Liver (tissue), 9 donors: ENCODE measurements around the gene CPSF3. TPM values are rescaled to one million over a fixed set of nuclear protein-coding genes. Genes with fewer than 3 reads are reported as not detected.

Source experiments
- DNase-seq: peaks from one replicate; pipeline ENCODE4 v3.0.0-alpha.2; 2017; ENCODE audit warnings: low spot score
- H3K27ac ChIP-seq, 2 donors: one replicate each; pipeline ENCODE4 v1.7.0; 2013; ENCODE audit warnings: inconsistent platforms in 2 of 2, low read length in 2 of 2, control low read depth in 1 of 2, low read depth in 1 of 2, mild to moderate bottlenecking in 1 of 2
- H3K27me3 ChIP-seq, 4 donors: one replicate each; pipeline versions ENCODE4 v1.6.1 to v1.7.0; 2013; ENCODE audit warnings: low read length in 3 of 4, inconsistent platforms in 1 of 4, mild to moderate bottlenecking in 1 of 4, moderate library complexity in 1 of 4; ENCODE audit not compliant: control insufficient read depth in 4 of 4, insufficient read depth in 4 of 4
- H3K36me3 ChIP-seq, 4 donors: one replicate each; pipeline versions ENCODE4 v1.6.1 to v1.7.0; 2013; ENCODE audit warnings: low read length in 3 of 4, mild to moderate bottlenecking in 3 of 4, low read depth in 1 of 4, moderate library complexity in 1 of 4; ENCODE audit not compliant: control insufficient read depth in 4 of 4, insufficient read depth in 3 of 4
- H3K4me1 ChIP-seq, 4 donors: one replicate each; pipeline versions ENCODE4 v1.6.1 to v1.7.0; 2013; ENCODE audit warnings: low read length in 3 of 4, mild to moderate bottlenecking in 3 of 4, moderate library complexity in 1 of 4; ENCODE audit not compliant: control insufficient read depth in 4 of 4, insufficient read depth in 4 of 4
- H3K4me3 ChIP-seq, 3 donors: one replicate each; pipeline versions ENCODE4 v1.6.1 to v1.7.0; 2013; ENCODE audit warnings: low read length in 3 of 3, control low read depth in 1 of 3, low read depth in 1 of 3, mild to moderate bottlenecking in 1 of 3
- H3K9ac ChIP-seq, 2 donors: one replicate each; pipeline ENCODE4 v1.7.0; 2013; ENCODE audit warnings: low read length in 2 of 2, mild to moderate bottlenecking in 2 of 2, moderate library complexity in 2 of 2, control low read depth in 1 of 2, low read depth in 1 of 2
- H3K9me3 ChIP-seq, 4 donors: one replicate each; pipeline versions ENCODE4 v1.6.1 to v1.7.0; 2013; ENCODE audit warnings: low read length in 3 of 4; ENCODE audit not compliant: control insufficient read depth in 4 of 4
- CTCF ChIP-seq: fragments of 150-350 bp; IDR thresholded peaks from 2 replicates; pipeline ENCODE4 v1.5.1; 2017; ENCODE audit warnings: improper control_type of control experiment, low read depth, low read length; ENCODE audit not compliant: missing input control
- EGR1 ChIP-seq, 2 donors: IDR thresholded peaks; 2 replicates each; pipeline ENCODE4 v1.6.1; 2016 to 2018; ENCODE audit warnings: antibody characterized with exemption in 2 of 2, low read depth in 2 of 2
- FOXA1 ChIP-seq: IDR thresholded peaks from 2 replicates; pipeline ENCODE4 v1.6.1; 2016; ENCODE audit warnings: antibody characterized with exemption
- FOXA2 ChIP-seq: IDR thresholded peaks from 2 replicates; pipeline ENCODE4 v1.6.1; 2016; ENCODE audit warnings: antibody characterized with exemption
- GABPA ChIP-seq, 2 donors: IDR thresholded peaks in 1 of 2; conservative IDR thresholded peaks in 1 of 2; 2 replicates each; pipeline ENCODE4 v1.6.1; 2016; ENCODE audit warnings: antibody characterized with exemption in 2 of 2, mild to moderate bottlenecking in 1 of 2, moderate library complexity in 1 of 2
- HNF4A ChIP-seq, 2 donors: conservative IDR thresholded peaks; 2 replicates each; pipeline ENCODE4 v1.6.1; 2016; ENCODE audit warnings: antibody characterized with exemption in 2 of 2, mild to moderate bottlenecking in 2 of 2
- HNF4G ChIP-seq: IDR thresholded peaks from 2 replicates; pipeline ENCODE4 v1.6.1; 2016; ENCODE audit warnings: antibody characterized with exemption
- JUND ChIP-seq, 2 donors: IDR thresholded peaks; 2 replicates each; pipeline ENCODE4 v1.6.1; 2016; ENCODE audit warnings: antibody characterized with exemption in 2 of 2
- NR2F2 ChIP-seq: IDR thresholded peaks from 2 replicates; pipeline ENCODE4 v1.6.1; 2016; ENCODE audit warnings: antibody characterized with exemption
- RAD21 ChIP-seq, 2 donors: IDR thresholded peaks; 2 replicates each; pipeline ENCODE4 v1.6.1; 2016; ENCODE audit warnings: antibody characterized with exemption in 2 of 2, mild to moderate bottlenecking in 2 of 2
- RXRA ChIP-seq, 2 donors: IDR thresholded peaks; 2 replicates each; pipeline ENCODE4 v1.6.1; 2017 to 2018; ENCODE audit warnings: antibody characterized with exemption in 2 of 2, mild to moderate bottlenecking in 1 of 2
- SP1 ChIP-seq: IDR thresholded peaks from 2 replicates; pipeline ENCODE4 v1.6.1; 2018; ENCODE audit warnings: antibody characterized with exemption, mild to moderate bottlenecking
- TAF1 ChIP-seq: conservative IDR thresholded peaks from 2 replicates; pipeline ENCODE4 v1.6.1; 2016; ENCODE audit warnings: antibody characterized with exemption, mild to moderate bottlenecking
- YY1 ChIP-seq: IDR thresholded peaks from 2 replicates; pipeline ENCODE4 v1.6.1; 2016; ENCODE audit warnings: antibody characterized with exemption, mild to moderate bottlenecking
- WGBS: extraction: QIAGEN DNeasy Blood & Tissue Kit; methylation state at CpG from one replicate; pipeline ENCODE4 v1.1.7; 2013; 5-methylcytosine and 5-hydroxymethylcytosine counted together
- polyA plus RNA-seq, 2 donors: library from polyadenylated mRNA; stranded (reverse) in 1 of 2; unstranded in 1 of 2; fragments of 200-250 nt in 1 of 2; fragments of >200 nt in 1 of 2; fragmentation: Nextera tagmentation in 1 of 2; extraction: Ambion mirVana in 1 of 2; gene quantifications; one replicate each; pipeline versions ENCODE4 v1.2.1 to v1.2.3, GENCODE V29; 2013 to 2015
- total RNA-seq, 2 donors: library from RNA; depleted of rRNA; stranded (reverse); fragments of >200 nt; gene quantifications; one replicate each; pipeline ENCODE4 v1.2.3, GENCODE V29; 2014
- TF ChIP-seq, protein P1 (sequence below): IDR thresholded peaks from 2 replicates; pipeline ENCODE4 v1.6.1; 2016; ENCODE audit warnings: antibody characterized with exemption, mild to moderate bottlenecking
- TF ChIP-seq, protein P2 (sequence below): IDR thresholded peaks from 2 replicates; pipeline ENCODE4 v1.6.1; 2016; ENCODE audit warnings: antibody characterized with exemption
- TF ChIP-seq, protein P3 (sequence below): IDR thresholded peaks from 2 replicates; pipeline ENCODE4 v1.6.1; 2016; ENCODE audit warnings: antibody characterized with exemption
- TF ChIP-seq, protein P4 (sequence below): IDR thresholded peaks from 2 replicates; pipeline ENCODE4 v1.6.1; 2016; ENCODE audit warnings: antibody characterized with exemption
- donor health status: healthy.
- donor health status: healthy.
- donor health status: healthy.
- donor health status: healthy.
- donor health status: healthy.

The CPSF3 gene
- total and polyA plus RNA-seq, 4 donors, result 8.7 to 32.2 (median 16.9) TPM

DNA sequence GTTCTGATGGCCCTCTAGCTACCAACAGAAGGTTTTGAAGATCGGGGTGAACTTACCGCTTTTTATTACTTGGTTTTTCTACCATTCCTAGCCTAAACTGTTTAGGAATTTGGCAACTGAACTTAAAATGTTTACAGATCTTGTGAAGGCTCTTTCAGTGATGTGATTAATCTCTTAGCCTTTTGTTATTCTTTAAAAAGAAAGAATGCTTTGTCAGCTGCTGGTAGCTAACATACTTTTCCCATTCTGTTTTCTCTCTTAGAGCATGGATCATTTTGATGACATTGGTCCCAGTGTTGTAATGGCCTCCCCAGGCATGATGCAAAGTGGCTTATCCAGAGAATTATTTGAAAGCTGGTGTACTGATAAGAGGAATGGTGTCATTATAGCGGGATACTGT lies 18.1 kb downstream of the CPSF3 start:
- H3K4me3 ChIP-seq, result no peak overlapping the region
- TF ChIP-seq HNF4G (no peak), NR2F2 (no peak), CTCF (no peak), FOXA1 (no peak), GABPA (IDR thresholded peaks at IDR 0.05 in 1 of 2, conservative IDR thresholded peaks at IDR 0.05 in 1 of 2) (no peak), HNF4A (conservative IDR thresholded peaks at IDR 0.05) (no peak), YY1 (no peak), EGR1 (IDR thresholded peaks at IDR 0.05; ENCODE audit: low read depth in 2 of 2) (no peak), RXRA (IDR thresholded peaks at IDR 0.05) (no peak), SP1 (no peak), TAF1 (no peak), JUND (IDR thresholded peaks at IDR 0.05) (no peak), RAD21 (IDR thresholded peaks at IDR 0.05) (no peak), FOXA2 (no peak)
- TF ChIP-seq, protein P1, sequence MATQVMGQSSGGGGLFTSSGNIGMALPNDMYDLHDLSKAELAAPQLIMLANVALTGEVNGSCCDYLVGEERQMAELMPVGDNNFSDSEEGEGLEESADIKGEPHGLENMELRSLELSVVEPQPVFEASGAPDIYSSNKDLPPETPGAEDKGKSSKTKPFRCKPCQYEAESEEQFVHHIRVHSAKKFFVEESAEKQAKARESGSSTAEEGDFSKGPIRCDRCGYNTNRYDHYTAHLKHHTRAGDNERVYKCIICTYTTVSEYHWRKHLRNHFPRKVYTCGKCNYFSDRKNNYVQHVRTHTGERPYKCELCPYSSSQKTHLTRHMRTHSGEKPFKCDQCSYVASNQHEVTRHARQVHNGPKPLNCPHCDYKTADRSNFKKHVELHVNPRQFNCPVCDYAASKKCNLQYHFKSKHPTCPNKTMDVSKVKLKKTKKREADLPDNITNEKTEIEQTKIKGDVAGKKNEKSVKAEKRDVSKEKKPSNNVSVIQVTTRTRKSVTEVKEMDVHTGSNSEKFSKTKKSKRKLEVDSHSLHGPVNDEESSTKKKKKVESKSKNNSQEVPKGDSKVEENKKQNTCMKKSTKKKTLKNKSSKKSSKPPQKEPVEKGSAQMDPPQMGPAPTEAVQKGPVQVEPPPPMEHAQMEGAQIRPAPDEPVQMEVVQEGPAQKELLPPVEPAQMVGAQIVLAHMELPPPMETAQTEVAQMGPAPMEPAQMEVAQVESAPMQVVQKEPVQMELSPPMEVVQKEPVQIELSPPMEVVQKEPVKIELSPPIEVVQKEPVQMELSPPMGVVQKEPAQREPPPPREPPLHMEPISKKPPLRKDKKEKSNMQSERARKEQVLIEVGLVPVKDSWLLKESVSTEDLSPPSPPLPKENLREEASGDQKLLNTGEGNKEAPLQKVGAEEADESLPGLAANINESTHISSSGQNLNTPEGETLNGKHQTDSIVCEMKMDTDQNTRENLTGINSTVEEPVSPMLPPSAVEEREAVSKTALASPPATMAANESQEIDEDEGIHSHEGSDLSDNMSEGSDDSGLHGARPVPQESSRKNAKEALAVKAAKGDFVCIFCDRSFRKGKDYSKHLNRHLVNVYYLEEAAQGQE, result no peak
- TF ChIP-seq, protein P2, sequence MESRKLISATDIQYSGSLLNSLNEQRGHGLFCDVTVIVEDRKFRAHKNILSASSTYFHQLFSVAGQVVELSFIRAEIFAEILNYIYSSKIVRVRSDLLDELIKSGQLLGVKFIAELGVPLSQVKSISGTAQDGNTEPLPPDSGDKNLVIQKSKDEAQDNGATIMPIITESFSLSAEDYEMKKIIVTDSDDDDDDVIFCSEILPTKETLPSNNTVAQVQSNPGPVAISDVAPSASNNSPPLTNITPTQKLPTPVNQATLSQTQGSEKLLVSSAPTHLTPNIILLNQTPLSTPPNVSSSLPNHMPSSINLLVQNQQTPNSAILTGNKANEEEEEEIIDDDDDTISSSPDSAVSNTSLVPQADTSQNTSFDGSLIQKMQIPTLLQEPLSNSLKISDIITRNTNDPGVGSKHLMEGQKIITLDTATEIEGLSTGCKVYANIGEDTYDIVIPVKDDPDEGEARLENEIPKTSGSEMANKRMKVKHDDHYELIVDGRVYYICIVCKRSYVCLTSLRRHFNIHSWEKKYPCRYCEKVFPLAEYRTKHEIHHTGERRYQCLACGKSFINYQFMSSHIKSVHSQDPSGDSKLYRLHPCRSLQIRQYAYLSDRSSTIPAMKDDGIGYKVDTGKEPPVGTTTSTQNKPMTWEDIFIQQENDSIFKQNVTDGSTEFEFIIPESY, result no peak
- TF ChIP-seq, protein P3, sequence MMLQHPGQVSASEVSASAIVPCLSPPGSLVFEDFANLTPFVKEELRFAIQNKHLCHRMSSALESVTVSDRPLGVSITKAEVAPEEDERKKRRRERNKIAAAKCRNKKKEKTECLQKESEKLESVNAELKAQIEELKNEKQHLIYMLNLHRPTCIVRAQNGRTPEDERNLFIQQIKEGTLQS, result no peak
- TF ChIP-seq, protein P4, sequence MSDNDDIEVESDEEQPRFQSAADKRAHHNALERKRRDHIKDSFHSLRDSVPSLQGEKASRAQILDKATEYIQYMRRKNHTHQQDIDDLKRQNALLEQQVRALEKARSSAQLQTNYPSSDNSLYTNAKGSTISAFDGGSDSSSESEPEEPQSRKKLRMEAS, result no peak
- no peak overlapping the region for H3K27ac ChIP-seq
- 77% methylated on average over 3 of the region's 3 CpGs for whole genome bisulfite sequencing
- no peak for DNase-seq
- no peaks in the 10 kb centered on the region for H3K27me3 ChIP-seq
- peaks cover 15 to 52% (median 43%) of the 10 kb centered on the region in 4 donors for H3K36me3 ChIP-seq
- no peaks in the 10 kb centered on the region for H3K4me1 ChIP-seq
- no peak overlapping the region for H3K9ac ChIP-seq
- H3K9me3 ChIP-seq, result no peaks in the 10 kb centered on the region
